ENCODE measurements around the gene MYL6B.

The MYL6B gene

DNA sequence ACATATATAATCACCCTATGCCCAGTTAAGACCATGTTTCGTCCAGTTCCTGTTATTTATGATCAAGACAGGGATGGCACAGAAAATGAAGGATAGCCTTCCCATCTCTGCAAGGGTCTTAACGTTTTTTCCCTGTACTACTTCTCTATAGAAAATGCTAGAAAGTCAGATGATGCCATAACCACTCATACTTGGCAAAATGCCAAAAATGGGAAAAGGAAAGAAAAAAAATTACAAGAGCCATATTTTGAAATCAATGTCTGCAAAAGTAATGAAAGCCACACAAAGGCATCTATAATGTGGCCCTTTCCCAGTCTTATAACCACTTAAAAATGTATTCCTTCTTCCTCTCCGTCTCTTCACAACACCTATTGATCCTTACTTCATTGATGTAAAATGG, 1.8 kb upstream of the MYL6B start:
- Histone ChIP-seq H3K27me3 (ENCODE audit: insufficient read depth, low read length, poor library complexity, severe bottlenecking) (no peaks in the 10 kb centered on the region), H3K4me3 (ENCODE audit: low read length, poor library complexity, severe bottlenecking) (no peak overlapping the region), H4K20me1 (ENCODE audit: insufficient read depth, low read length, poor library complexity, severe bottlenecking) (no peaks in the 10 kb centered on the region), H3K9ac (ENCODE audit: low read depth, low read length, poor library complexity, severe bottlenecking) (no peak overlapping the region), H3K4me2 (ENCODE audit: low read depth, low read length, poor library complexity, severe bottlenecking) (peak overlapping the region; percentile 84), H3F3A (ENCODE audit: low read depth) (no peaks in the 10 kb centered on the region), H3K79me2 (ENCODE audit: insufficient read depth, low read length) (peaks cover 22% of the 10 kb centered on the region; the same call in 1 of the 2 replicates), H3K4me1 (ENCODE audit: insufficient read depth, low read length, poor library complexity, severe bottlenecking) (peaks cover 21% of the 10 kb centered on the region), H3K36me3 (ENCODE audit: insufficient read depth, low read length) (no peaks in the 10 kb centered on the region), H2AFZ (ENCODE audit: low read length) (no peak overlapping the region), H3K9me2 (replicated peaks; ENCODE audit: low read depth, low read length) (no peaks in the 10 kb centered on the region), H3K9me3 (ENCODE audit: insufficient read depth, low read depth, low read length) (no peaks in the 10 kb centered on the region)
- TF ChIP-seq, protein P1, sequence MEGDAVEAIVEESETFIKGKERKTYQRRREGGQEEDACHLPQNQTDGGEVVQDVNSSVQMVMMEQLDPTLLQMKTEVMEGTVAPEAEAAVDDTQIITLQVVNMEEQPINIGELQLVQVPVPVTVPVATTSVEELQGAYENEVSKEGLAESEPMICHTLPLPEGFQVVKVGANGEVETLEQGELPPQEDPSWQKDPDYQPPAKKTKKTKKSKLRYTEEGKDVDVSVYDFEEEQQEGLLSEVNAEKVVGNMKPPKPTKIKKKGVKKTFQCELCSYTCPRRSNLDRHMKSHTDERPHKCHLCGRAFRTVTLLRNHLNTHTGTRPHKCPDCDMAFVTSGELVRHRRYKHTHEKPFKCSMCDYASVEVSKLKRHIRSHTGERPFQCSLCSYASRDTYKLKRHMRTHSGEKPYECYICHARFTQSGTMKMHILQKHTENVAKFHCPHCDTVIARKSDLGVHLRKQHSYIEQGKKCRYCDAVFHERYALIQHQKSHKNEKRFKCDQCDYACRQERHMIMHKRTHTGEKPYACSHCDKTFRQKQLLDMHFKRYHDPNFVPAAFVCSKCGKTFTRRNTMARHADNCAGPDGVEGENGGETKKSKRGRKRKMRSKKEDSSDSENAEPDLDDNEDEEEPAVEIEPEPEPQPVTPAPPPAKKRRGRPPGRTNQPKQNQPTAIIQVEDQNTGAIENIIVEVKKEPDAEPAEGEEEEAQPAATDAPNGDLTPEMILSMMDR (conservative IDR thresholded peaks at IDR 0.05; ENCODE audit: low read length): no peak
- TF ChIP-seq EZH2phosphoT487 (IDR thresholded peaks at IDR 0.05; ENCODE audit: borderline replicate concordance): no peak

DNA sequence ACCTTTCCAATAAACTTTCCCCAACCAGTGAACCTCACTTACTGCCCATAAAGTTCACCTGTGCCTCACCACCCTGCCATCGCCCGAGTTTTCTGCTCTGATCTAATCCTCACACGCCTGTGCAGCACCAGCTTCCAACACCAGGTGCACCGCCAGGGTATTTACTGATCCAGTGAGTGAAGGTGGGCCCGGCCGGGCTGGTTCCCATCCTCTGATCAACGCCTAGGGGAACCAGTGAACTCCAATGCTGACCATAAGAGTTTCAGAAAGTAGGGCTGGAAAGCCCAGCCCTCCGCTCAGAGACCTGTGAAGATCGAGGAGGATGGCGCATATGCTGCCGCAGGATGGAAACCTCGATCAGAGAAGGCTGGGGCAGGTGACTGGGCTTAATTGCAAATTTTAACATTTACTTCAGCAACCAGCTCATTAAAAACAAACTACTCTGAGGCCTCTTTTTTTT, 685 bp upstream of the MYL6B start:
- no peaks in the 10 kb centered on the region for H4K20me1 ChIP-seq (ENCODE audit: insufficient read depth, low read length, poor library complexity, severe bottlenecking)
- no peak for TF ChIP-seq EZH2phosphoT487 (IDR thresholded peaks at IDR 0.05; ENCODE audit: borderline replicate concordance)
- TF ChIP-seq, protein P1 (conservative IDR thresholded peaks at IDR 0.05; ENCODE audit: low read length): peak; percentile 62
- H3K9ac ChIP-seq (ENCODE audit: low read depth, low read length, poor library complexity, severe bottlenecking): peak overlapping the region; percentile 92
- peak overlapping the region; percentile 84 for H3K4me2 ChIP-seq (ENCODE audit: low read depth, low read length, poor library complexity, severe bottlenecking)
- H2AFZ ChIP-seq (ENCODE audit: low read length): peak overlapping the region; percentile 78
- H3K4me1 ChIP-seq (ENCODE audit: insufficient read depth, low read length, poor library complexity, severe bottlenecking): peaks cover 21% of the 10 kb centered on the region
- H3K27me3 ChIP-seq (ENCODE audit: insufficient read depth, low read length, poor library complexity, severe bottlenecking): no peaks in the 10 kb centered on the region
- no peaks in the 10 kb centered on the region for H3K9me2 ChIP-seq (replicated peaks; ENCODE audit: low read depth, low read length)
- peak overlapping the region; percentile 88 for H3K4me3 ChIP-seq (ENCODE audit: low read length, poor library complexity, severe bottlenecking)
- H3F3A ChIP-seq (ENCODE audit: low read depth): no peaks in the 10 kb centered on the region
- H3K9me3 ChIP-seq (ENCODE audit: insufficient read depth, low read depth, low read length): no peaks in the 10 kb centered on the region
- H3K36me3 ChIP-seq (ENCODE audit: insufficient read depth, low read length): no peaks in the 10 kb centered on the region
- H3K79me2 ChIP-seq (ENCODE audit: insufficient read depth, low read length): peaks cover 26% of the 10 kb centered on the region

DNA sequence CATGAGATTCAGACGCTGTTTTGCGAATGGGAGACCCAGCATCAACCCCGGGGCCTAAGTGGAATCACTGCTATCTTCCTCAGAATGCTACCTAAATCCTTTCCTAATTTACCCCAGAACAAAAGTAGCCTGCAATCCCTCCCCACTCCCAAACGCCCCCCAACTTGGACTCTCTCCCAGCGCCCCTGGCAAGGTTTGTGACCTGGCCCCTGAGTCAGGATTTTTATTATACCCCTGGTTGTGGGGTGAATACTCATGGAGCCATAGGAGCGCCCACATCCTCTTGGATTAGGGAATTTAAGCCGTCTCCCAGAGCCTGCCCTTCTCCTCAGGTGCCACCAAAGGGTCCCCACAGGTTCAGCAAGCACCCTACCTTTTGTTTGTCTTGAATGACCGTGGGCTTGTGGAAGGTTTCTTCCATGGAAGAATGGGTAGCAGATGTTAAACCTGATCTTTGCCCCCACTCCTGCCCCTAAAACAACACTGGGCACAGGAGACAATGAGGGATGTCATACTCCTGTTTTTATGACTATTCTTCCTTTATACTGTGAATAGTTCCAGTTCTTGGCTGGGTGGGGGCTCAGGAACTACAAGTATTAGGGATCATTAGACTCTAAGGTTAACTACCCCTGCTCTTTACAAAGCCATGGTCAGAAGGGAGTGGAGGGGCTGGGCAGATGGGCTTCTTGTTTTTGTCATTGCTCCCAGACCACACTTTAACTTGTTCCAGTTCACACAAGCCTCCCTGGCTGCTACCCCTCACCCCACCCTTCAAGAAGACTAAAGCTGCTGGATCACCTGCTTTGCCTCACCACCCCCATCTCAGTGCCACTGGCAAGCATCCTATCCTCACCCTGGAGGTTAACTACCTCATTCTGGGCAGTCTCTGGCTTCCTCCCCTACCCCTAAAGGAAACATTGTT, 630 bp downstream of the MYL6B start:
- no peaks in the 10 kb centered on the region for H3K36me3 ChIP-seq (ENCODE audit: insufficient read depth, low read length)
- H3K4me2 ChIP-seq (ENCODE audit: low read depth, low read length, poor library complexity, severe bottlenecking): peak overlapping the region; percentile 77
- no peaks in the 10 kb centered on the region for H3F3A ChIP-seq (ENCODE audit: low read depth)
- H3K9ac ChIP-seq (ENCODE audit: low read depth, low read length, poor library complexity, severe bottlenecking): peak overlapping the region; percentile 92
- H3K4me3 ChIP-seq (ENCODE audit: low read length, poor library complexity, severe bottlenecking): peak overlapping the region; percentile 88
- peak overlapping the region; percentile 77 for H2AFZ ChIP-seq (ENCODE audit: low read length)
- no peaks in the 10 kb centered on the region for H4K20me1 ChIP-seq (ENCODE audit: insufficient read depth, low read length, poor library complexity, severe bottlenecking)
- no peaks in the 10 kb centered on the region for H3K27me3 ChIP-seq (ENCODE audit: insufficient read depth, low read length, poor library complexity, severe bottlenecking)
- TF ChIP-seq, protein P1 (conservative IDR thresholded peaks at IDR 0.05; ENCODE audit: low read length): no peak
- TF ChIP-seq EZH2phosphoT487 (IDR thresholded peaks at IDR 0.05; ENCODE audit: borderline replicate concordance): no peak
- peaks cover 34% of the 10 kb centered on the region for H3K79me2 ChIP-seq (ENCODE audit: insufficient read depth, low read length)
- no peaks in the 10 kb centered on the region for H3K9me2 ChIP-seq (replicated peaks; ENCODE audit: low read depth, low read length)
- H3K9me3 ChIP-seq (ENCODE audit: insufficient read depth, low read depth, low read length): no peaks in the 10 kb centered on the region
- peaks cover 21% of the 10 kb centered on the region for H3K4me1 ChIP-seq (ENCODE audit: insufficient read depth, low read length, poor library complexity, severe bottlenecking)
